Forelimb muscle (tissue), 1 donor: ENCODE measurements around the gene PSAPL1. TPM values are rescaled to one million over a fixed set of nuclear protein-coding genes. Genes with fewer than 3 reads are reported as not detected.
"Not testable (repeated sequence)": the region's sequence is repeated elsewhere in the genome, so short reads cannot be mapped to it uniquely, and the experiment has no call there.

Experiments used
- DNase-seq: peaks from one replicate; pipeline ENCODE4 v3.0.0-alpha.2; 2013; ENCODE audit warnings: low read depth
- polyA plus RNA-seq: library from polyadenylated mRNA; unstranded; fragments of 120-200 nt; gene quantifications from one replicate; pipeline ENCODE4 v1.2.1, GENCODE V29; 2013; ENCODE audit not compliant: insufficient read length

PSAPL1 gene
- polyA plus RNA-seq, 1 donor = not detected

DNA sequence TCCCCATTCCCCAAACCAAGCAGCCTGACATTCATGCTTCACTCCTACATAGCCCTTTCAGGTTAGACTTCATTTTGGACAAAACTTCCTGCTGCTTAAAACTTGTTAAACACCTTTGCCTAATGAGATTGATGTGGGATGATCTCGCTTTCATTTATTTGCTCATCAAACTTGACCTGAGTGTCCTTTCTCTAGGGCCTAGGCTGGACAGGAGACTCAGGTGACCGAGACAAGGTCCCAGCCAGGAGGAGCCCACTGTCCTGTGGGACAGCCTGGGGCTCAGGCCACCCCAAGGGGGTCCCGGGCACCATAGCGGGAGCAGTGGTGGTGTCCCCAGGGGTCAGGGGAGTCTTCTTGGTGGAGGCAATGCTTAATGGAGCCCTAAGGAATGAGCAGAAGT, 23.7 kb upstream of the PSAPL1 start:
- no peak for DNase-seq

DNA sequence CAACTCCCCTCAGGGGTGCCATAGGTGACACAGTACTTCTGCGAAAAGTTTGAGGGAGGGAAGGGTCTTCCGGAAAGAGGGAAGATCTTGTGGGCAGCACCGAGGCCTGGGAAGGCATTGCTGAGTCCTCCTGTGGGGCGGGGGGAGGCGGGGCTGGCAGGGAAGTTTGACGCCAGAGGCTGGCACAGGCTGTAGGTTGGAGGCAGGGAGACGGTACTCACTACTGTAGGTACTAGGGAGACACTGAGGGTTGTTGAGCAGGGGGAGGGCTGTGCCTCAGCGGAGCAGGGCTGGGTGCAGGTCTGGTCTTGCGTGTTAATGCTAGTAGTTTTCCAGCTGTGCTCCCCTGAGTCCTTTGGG, 23.3 kb upstream of the PSAPL1 start:
- no peak for DNase-seq

DNA sequence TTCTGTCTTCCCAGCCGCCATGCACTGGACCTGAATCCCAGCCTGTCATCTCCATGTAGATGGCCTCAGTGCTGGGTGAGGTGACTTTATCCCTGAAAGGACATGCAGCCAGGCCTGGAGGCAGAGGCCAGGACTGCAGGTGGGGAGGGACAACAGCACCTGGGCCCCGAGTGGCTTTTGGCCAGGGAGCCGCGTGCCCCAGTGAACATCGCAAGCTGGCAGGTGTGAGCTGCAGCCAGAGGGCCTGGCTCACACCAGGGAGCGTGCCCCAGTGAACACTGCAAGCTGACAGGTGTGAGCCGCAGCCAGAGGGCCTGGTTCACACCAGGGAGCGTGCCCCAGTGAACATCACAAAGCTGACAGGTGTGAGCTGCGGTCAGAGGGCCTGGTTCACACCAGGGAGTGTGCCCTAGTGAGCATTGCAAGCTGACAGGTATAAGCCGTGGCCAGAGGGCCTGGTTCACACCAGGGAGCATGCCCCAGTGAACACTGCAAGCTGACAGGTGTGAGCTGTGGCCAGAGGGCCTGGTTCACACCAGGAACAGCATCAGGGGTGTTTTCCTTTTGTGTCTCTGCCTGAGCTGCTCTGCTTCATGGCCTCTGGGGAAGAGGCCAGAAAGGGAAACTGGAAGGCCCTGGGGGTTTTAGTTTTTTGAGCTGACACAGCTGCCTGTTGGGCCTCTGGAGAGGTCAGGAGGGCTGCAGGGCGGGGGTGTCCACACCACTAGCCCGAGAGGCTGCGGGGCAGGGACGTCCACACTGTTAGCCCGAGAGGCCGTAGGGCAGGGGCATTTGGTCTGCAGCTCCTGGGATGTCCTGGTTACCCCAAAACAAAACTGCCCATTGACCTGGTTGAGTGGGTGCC, 22.7 kb upstream of the PSAPL1 start:
- no peak for DNase-seq

DNA sequence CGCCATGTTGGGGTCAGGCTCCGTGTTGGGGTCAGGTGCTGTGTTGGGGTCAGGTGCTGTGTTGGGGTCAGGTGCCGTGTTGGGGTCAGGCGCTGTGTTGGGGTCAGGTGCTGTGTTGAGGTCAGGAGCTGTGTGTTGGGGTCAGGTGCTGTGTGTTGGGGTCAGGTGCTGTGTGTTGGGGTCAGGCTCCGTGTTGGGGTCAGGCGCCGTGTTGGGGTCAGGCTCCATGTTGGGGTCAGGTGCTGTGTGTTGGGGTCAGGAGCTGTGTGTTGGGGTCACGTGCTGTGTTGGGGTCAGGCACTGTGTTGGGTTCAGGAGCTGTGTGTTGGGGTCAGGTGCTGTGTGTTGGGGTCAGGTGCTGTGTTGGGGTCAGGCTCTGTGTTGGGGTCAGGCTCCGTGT, 18.1 kb upstream of the PSAPL1 start:
- not testable (repeated sequence) for DNase-seq

DNA sequence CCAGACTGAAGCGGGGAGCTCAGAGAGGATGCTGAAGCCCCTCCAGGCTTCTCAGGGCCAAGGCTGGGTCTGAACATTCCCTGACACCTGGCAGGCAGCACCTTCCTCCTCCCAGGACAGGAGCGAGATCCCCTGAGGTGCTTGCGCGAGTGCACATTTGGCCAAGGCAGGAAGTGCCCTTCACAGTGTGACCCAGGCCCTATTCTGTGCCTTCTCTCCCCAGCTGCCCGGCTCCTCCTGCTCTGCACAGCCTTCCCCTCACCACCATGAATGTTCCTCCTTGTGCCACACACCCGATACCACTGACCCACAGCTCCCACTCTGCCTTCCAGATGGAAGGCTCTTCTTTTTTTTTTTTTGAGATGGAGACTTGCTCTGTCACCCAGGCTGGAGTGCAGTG, 17.1 kb upstream of the PSAPL1 start:
- DNase-seq = no peak

DNA sequence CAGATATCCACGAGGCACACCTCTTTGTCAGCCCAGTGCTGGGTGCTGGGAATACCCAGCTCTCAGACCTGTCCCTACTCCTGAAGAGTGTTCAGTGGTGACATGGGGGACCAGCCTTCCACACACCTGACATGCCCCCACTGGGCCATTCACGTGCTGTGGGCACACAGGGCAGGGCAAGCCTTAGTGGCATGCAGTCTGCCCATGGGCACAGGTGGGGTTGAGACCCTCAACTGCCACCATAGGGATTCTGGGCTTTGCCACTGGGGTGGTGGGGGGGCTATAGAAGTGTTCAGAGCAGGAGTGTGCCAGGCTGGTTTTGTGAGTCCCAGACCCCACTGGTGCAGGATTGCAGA, 16.7 kb upstream of the PSAPL1 start:
- no peak for DNase-seq

DNA sequence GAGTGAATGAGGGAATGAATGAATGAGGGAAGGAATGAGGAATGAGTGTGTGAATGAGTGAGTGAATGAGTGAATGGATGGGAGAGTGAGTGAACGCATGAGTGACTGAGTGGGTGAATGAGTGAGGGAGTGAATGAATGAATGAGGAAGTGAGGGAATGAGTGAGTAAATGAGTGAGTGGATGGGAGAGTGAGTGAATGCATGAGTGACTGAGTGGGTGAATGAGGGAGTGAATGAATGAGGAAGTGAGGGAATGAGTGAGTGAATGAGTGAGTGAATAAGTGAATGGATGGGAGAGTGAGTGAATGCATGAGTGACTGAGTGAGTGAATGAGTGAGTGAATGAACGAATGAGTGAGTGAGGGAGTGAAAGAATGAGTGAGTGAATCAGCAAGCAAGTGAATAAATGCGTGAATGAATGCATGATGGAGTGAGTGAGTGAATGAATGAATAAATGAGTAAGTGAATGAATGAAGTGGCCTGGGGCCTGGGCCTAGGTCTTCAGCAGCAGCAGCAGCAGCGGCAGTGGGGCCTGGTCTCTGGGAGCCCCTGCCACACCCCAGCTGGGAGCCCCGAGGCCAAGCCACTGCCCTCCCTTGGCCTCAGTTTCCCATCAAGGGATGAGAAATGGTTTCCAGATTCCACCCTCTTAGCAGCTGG, 16.2 kb upstream of the PSAPL1 start:
- no peak for DNase-seq

DNA sequence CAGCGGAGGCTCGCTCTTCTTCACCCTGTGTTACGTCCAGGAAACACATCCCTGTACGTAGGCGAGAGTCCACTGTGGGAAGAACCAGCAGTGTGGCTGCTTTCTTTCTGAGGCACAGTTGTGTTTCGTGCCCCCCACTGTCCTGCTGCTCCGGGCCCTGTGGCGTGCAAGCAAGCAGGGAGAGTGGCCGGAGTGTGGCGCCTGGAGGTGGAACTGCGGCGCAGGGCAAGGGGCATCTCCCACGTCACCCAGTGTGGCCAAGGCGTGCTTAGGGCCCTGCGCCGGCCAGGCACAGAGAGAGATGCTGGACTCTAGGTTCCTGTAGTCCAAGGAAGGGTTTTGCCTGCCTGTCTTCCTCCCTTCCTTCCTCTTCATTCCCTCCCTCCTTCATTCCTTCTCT, 13.3 kb upstream of the PSAPL1 start:
- no peak for DNase-seq

DNA sequence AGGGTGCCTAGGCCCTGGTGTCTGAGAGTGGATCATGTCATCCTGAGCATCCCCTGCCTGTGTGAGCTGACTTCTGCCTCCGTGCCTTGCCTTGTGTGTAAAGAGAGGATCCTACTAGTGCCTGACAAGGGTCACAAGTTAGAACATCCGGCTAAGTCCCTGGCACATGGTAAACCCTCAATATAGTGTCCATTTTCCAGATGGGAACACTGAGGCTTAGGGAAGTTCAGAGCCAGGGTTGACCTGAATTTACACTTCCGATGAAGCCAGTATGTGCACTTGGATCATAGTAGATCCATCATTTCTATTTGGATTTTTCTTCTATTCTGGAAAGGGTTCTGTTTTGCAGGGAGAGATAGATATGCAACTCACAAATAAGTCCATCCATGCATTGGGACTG, 12.5 kb upstream of the PSAPL1 start:
- DNase-seq = no peak

DNA sequence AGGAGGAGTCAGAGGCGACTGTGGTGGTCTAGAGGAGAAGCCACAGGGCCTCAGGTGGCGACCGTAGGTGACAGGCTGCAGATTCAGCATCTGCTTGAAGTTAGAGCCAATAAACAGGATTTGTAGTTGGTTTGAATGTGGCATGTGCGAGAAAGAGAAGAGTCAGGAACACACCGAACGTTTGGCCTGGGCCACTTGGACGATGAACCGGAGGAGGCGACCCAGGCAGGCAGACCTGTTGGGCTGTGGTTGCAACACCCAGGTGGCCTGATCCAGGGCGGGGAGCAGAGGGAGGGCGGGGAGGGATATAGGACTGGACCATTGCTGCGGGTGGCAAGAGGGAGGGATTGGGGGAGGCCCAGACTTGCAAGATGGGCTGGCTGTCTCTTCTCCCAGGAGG, 10.0 kb upstream of the PSAPL1 start:
- no peak for DNase-seq

DNA sequence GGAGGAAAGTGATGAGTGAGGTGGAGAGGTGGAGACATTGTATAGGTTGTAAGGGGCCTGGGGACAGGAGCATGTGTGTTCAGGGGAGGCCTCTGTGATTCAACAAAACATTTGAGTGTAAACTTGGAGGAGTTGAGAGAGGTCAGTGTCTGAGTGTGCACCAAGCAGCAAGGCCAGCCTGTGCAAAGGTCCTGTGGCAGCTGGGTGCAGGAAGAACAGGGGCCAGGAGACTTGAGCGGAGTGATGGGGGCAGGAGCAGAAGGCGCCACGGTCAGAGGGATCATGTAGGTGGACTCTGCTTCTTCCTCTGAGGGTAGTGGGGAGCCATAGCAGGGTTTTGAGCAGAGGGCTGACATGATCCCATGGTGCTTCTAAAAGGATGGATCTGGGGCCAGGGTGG, 9.6 kb upstream of the PSAPL1 start:
- DNase-seq = no peak

DNA sequence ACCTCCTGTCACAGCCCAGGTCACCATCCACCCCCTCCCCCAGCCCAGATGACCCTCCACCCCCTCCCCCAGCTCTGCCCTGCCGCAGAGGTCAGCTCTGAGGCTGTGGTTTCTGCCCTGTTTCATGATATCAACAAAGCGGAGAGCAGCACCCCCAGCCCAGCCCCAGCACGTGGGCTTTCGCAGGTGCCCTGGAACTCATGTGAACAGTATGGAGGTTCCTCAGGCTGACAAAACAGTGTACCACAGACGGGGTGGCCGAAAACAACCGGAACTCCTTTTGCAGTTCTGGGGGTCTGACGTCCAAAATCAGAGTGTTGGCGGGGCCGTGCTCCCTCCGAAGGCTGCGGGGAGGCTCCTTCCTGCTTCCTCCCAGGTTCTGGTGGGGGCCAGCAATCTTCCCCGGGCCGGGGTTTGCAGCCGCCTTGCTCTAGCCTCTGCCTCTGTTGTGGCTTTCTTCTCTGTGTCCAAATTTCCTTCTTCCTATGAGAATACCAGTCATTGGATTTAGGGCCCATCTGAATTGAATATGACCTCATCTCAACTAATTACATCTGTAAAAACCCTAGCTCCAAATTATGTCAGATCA, 7.9 kb upstream of the PSAPL1 start:
- no peak for DNase-seq

DNA sequence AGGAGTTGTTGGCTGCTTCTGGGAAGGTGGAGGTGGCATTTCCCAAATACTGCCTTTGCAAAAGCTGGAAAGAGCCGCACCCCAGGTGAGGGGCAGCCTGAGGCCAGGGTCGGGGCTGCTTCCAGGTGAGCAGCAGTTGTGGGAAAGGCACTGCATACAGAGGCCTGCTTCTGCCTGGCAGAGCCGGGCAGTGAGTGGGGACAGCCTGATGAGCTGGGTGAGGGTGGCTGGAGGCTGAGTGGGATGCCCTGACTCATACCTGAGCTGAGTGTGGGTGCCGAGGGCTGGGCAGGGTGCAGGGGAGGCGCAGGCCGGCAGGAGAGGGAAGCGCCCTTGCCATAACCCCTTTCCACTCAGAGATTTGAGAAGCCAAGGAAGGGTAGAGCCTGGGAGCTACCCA, 6.5 kb upstream of the PSAPL1 start:
- no peak for DNase-seq

DNA sequence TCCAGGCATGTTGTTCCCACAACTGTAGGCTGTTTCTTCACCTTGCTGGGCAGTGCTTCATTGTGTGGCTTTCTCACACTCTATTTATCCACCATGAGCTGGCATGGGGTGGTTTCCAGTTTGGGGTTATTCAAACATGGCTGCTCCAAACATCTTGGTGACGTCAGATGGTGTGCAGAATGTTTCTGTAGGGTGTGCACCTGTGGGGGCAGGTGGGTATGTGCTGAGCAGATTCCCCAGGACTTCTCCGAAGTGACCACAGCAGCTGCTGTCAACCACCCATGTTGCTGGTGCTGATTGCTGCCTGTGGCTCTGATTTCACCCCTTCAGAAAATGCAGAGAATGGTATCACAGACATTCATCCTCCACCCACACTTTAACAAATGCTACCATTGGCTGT, 5.0 kb upstream of the PSAPL1 start:
- DNase-seq = no peak

DNA sequence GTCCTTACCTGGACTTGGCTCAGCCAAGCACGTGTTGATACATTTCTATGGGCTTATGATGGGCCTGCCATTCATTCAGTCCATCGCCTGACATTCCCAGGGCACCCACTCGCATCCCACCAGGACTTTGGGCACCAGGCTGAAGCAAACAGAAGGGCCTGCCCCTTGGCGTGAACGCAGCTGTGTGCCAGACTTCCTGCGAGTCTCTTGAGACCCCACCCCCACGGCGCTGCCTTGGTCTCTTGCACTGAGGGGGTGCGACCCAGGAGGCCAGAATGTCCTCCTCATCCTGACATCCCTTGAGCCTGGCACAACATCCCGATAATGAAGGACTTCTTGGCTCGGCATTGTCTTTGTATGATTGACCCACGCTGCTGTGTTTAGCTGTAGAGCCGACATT, 1.5 kb upstream of the PSAPL1 start:
- no peak for DNase-seq

DNA sequence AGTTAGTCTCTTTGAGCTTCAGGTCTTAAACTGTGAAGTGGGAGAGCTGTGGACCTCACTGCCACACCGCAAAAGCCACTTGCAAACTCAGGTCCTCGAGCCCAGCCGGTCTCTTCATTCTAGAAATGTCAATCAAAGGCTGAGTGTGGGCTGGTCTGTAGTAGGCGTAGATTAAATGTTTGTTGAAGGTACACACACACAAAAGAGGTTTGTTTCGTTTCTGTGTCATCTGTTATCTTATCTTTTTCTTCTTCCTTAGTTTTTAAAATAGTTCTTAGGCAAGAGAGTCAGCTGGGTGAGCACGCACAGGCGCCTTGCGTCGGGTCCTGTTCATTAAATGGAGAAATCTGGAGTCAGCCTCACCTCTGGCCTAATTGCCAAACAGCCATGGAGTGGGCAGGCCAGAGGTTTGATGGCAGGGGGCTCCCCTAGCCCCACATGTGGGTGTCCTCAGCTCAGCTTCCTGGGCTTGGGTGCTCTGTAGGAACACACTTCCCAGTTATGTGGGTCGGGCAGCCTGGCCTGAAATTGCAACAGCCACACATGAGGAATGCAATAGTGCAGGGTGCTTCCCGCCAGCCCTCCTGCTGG, 836 bp upstream of the PSAPL1 start:
- DNase-seq = no peak

DNA sequence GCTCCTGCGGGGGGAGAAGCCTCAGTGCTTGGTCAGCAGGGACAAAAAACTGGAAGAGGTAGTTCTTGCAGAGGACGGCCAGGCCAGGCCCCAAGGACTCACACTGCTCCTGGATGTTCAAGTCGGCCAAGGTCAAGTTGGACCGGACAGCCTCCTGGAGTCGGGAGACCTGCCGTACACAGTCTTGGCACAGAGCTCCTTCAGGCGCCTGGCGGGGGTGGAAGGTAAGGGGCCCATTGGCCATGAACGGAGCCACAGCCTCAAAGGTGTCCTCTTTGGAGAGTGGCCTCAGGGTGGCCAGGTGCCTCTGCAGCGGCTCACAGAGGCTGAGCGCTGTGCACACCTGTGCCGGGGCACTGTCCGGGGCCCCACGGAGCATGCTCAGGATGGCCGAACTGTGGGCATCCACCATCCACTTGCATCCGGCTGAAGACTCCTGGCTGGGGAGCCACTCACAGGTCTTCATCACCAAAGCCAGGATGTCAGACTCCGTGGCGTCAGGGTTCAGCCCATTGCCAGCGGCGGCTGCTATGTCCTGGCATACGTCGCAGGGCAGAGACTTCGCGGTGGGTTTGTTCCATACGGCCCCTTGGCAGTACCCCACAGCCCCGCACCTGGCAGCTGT, 477 bp downstream of the PSAPL1 start:
- DNase-seq = no peak

DNA sequence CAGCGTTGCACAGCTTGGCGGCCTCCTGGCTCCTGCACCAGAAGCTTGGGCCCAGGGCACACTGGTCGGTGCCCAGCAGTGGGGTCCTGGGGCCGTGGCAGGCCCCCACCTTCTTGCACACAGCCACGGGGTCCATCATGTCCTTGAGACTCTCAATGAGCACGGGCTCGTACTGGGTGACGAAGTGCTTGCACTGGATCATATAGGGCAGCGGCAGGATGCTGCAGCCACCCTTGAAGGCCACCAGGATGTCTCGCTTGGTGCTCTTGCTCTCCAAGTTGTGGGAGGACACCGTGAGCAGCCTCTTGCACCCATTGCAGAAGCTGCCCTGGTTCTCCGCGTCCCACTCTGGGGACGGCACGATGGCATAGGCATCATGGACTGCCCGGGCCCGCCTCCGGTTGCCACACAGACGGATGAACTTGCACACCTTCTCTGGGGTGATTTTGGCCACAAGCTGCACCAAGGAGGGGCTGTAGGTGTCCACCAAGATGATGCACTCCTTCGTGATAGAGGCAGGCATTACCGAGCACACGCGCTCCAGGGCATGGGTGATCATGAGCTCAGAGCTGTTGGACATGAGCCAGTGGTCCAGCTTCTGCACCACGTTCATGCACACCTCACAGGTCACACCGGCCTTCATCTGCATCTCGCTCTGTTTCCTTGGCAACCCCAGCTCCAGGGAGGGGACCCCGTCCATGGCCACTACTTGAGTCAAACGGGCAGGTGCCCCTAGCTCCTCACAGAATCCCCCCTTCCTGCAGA, 1.2 kb downstream of the PSAPL1 start:
- no peak for DNase-seq

DNA sequence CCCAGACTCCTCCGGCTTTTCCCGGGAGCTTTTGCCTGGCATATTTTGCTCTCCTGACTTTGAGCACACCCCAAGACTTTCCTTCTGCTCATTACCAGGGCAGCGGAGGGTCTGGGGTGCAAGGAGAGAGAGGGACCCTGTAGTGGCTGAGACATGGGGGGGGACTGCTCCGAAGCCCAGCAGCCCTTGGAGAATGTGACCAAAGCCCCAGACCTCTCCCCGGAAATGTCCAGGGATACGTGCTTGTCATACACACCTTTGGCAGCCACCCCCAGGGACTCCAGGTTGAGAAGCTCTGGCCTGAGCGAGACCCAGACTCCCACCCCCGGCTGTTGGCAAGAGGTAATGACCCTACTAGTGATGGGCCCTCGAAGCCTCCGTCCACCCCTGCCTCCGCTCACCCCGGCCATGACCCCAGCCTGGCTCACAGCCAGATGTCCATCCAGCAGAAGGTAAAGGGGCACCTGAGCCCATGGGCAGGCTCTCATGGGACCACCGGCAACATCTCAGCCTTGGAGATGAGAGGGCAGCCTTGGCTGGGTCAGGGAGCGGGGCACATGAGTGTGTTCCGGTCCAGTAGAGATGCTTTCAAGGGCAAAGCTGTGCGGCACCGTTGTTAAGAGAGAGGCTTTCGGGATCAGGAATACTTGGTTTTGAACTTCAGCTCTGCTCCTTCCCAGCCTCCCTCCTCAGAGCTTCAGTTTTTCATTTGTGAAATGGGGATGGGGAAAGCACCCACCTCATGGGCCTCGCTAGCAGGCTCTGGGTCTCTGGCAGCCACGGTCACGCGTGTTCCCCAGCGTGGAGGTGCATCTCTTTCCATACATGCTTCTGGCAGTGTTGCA, 2.0 kb downstream of the PSAPL1 start:
- DNase-seq = no peak

DNA sequence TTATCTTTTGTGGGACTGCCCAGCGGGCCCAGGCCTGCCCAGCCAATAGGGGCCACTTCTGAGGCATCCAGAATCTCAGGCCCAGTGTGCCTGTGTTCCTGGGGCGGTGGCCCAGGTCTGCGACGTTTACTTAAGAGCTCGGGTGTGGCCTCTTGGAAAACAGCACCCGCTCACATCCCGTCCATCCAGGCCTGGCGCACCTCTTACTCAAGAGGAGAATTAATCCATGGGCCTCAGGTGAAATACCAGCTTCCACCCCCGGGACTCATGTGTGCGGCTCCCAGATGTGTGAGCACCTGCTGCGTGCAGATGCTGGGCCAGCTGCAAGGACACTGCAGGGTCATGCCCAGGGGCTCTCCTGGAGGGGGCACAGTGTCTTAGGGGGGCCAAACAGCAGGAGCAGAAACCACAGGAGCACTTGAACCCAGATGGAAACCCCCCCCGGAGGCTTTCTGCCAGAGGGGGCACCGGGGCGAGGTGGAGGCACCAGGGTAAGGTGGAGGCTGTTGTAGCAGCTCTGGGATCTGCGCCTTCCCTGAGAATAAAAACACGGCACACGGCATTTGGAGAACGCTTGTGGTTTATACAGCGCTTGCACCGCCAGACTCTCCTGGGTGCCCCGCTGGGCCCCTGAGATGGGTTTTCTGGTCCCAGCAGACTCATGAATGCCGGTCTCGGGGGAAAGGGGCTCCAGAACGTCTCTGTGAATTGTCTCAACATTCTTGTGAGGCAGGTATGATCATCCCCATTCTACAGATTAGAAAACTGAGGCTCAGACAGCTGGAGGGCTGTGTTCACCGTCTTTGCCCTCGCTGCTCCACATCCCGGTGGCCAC, 2.8 kb downstream of the PSAPL1 start:
- DNase-seq = no peak
